GM06990 (cell line): ENCODE data around the gene DOK6.
"Not testable (repeated sequence)": the region's sequence is repeated elsewhere in the genome, so short reads cannot be mapped to it uniquely, and the experiment has no call there.

Experiments used
- DNase-seq: peaks from one replicate; pipeline ENCODE4 v3.0.0-alpha.2; 2011; ENCODE audit not compliant: insufficient read length; ENCODE audit errors: extremely low read depth
- H3K27me3 ChIP-seq: replicated peaks from 2 replicates; pipeline ENCODE4 v1.6.0; 2011; ENCODE audit warnings: low read length; ENCODE audit not compliant: control insufficient read depth, insufficient read depth
- H3K36me3 ChIP-seq: 2 replicates; pipeline ENCODE4 v1.5.1; 2011; ENCODE audit warnings: low read length; ENCODE audit not compliant: control insufficient read depth, insufficient read depth
- H3K4me3 ChIP-seq: replicated peaks from 2 replicates; pipeline ENCODE4 v1.5.1; 2011; ENCODE audit warnings: low read depth, mild to moderate bottlenecking, control low read depth, low read length
- TF ChIP-seq, protein P1 (sequence below): IDR thresholded peaks from 2 replicates; pipeline ENCODE4 v1.5.1; 2011; ENCODE audit warnings: low read length, control low read depth, mild to moderate bottlenecking, inconsistent platforms; ENCODE audit not compliant: insufficient read depth, poor library complexity, severe bottlenecking

Gene DOK6

GRCh38 chr18:69651243-69651642, 250.6 kb downstream of the DOK6 start:
- no peak for DNase-seq
- H3K4me3 ChIP-seq, result no peak overlapping the region
- TF ChIP-seq, protein P1, sequence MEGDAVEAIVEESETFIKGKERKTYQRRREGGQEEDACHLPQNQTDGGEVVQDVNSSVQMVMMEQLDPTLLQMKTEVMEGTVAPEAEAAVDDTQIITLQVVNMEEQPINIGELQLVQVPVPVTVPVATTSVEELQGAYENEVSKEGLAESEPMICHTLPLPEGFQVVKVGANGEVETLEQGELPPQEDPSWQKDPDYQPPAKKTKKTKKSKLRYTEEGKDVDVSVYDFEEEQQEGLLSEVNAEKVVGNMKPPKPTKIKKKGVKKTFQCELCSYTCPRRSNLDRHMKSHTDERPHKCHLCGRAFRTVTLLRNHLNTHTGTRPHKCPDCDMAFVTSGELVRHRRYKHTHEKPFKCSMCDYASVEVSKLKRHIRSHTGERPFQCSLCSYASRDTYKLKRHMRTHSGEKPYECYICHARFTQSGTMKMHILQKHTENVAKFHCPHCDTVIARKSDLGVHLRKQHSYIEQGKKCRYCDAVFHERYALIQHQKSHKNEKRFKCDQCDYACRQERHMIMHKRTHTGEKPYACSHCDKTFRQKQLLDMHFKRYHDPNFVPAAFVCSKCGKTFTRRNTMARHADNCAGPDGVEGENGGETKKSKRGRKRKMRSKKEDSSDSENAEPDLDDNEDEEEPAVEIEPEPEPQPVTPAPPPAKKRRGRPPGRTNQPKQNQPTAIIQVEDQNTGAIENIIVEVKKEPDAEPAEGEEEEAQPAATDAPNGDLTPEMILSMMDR, result no peak
- no peaks in the 10 kb centered on the region; the same call in 1 of the 2 replicates for H3K27me3 ChIP-seq
- no peaks in the 10 kb centered on the region for H3K36me3 ChIP-seq

GRCh38 chr18:69655816-69656215, 255.1 kb downstream of the DOK6 start:
- no peak for DNase-seq
- Histone ChIP-seq H3K36me3 (no peaks in the 10 kb centered on the region), H3K27me3 (no peaks in the 10 kb centered on the region; the same call in 1 of the 2 replicates), H3K4me3 (no peak overlapping the region)
- TF ChIP-seq, protein P1, result no peak

- DNase-seq, result no peak
- no peaks in the 10 kb centered on the region for H3K27me3 ChIP-seq
- TF ChIP-seq, protein P1, result no peak
- no peak overlapping the region for H3K4me3 ChIP-seq
- H3K36me3 ChIP-seq, result no peaks in the 10 kb centered on the region
Measured at GRCh38 chr18:69658103-69658502, 257.4 kb downstream of the DOK6 start.

- TF ChIP-seq, protein P1, result no peak
- no peaks in the 10 kb centered on the region for H3K36me3 ChIP-seq
- H3K27me3 ChIP-seq, result no peaks in the 10 kb centered on the region
- no peak for DNase-seq
- H3K4me3 ChIP-seq, result no peak overlapping the region
Measured at GRCh38 chr18:69658685-69659084, 258.0 kb downstream of the DOK6 start.

- no peak for DNase-seq
Measured at GRCh38 chr18:69659142-69659651, 258.5 kb downstream of the DOK6 start.

GRCh38 chr18:69662090-69662489, 261.4 kb downstream of the DOK6 start:
- not testable (repeated sequence) for H3K4me3 ChIP-seq, H3K27me3 ChIP-seq, H3K36me3 ChIP-seq, DNase-seq

More at GRCh38 chr18:69659142-69659651, 258.5 kb downstream of the DOK6 start:
- Histone ChIP-seq H3K27me3 (no peaks in the 10 kb centered on the region), H3K4me3 (no peak overlapping the region), H3K36me3 (no peaks in the 10 kb centered on the region)
- TF ChIP-seq, protein P1, result no peak
